HG03342 (cell line): ENCODE results near the gene UBQLN4.

Source experiments
- ATAC-seq: cut with Tn5 transposase; IDR thresholded peaks from one replicate; pipeline ENCODE4 v1.9.1; 2021; ENCODE audit warnings: mild to moderate bottlenecking, moderate library complexity; ENCODE audit not compliant: unreplicated experiment

Gene UBQLN4

GRCh38 chr1:156020293-156021092 is 33.1 kb downstream of the UBQLN4 start, which contains the start of gene SSR2:
SSR2 (minus strand) TSS chr1:156020951; CDS start chr1:156020167, 784 bp downstream.
- peak; percentile 98 for ATAC-seq

GRCh38 chr1:156019946-156020292 is 33.7 kb downstream of the UBQLN4 start:
- no peak for ATAC-seq

- ATAC-seq, result no peak
These were observed 38.8 kb downstream of the UBQLN4 start for GRCh38 chr1:156014829-156015228.

- peak; percentile 79 for ATAC-seq
These were observed 41.4 kb downstream of the UBQLN4 start for GRCh38 chr1:156012051-156012817.

- ATAC-seq, result no peak
These were observed 44.2 kb downstream of the UBQLN4 start for GRCh38 chr1:156009404-156009803.

GRCh38 chr1:156006666-156007376 is 46.8 kb downstream of the UBQLN4 start:
- no peak for ATAC-seq

GRCh38 chr1:156004843-156005584 is 48.6 kb downstream of the UBQLN4 start:
- ATAC-seq, result no peak

GRCh38 chr1:156003923-156004188 is 49.7 kb downstream of the UBQLN4 start:
- no peak for ATAC-seq

- ATAC-seq, result no peak
These were observed 51.2 kb downstream of the UBQLN4 start for GRCh38 chr1:156002188-156002911.

- no peak for ATAC-seq
These were observed 51.9 kb downstream of the UBQLN4 start for GRCh38 chr1:156001662-156002171.

GRCh38 chr1:156001021-156001661 is 52.5 kb downstream of the UBQLN4 start:
- ATAC-seq, result no peak

GRCh38 chr1:155999964-156000363 is 53.6 kb downstream of the UBQLN4 start:
- ATAC-seq, result no peak

- no peak for ATAC-seq
These were observed 57.4 kb downstream of the UBQLN4 start for GRCh38 chr1:155996166-155996565.

- no peak for ATAC-seq
These were observed 60.0 kb downstream of the UBQLN4 start for GRCh38 chr1:155993595-155993994.

GRCh38 chr1:155990005-155990739 is 63.4 kb downstream of the UBQLN4 start:
- ATAC-seq, result no peak

- ATAC-seq, result no peak
These were observed 64.2 kb downstream of the UBQLN4 start for GRCh38 chr1:155989242-155990004.
